GM19455 (cell line): ENCODE measurements around the gene ZNF678.
"Not testable (repeated sequence)": the region's sequence is repeated elsewhere in the genome, so short reads cannot be mapped to it uniquely, and the experiment has no call there.

Experiments
- ATAC-seq: cut with Tn5 transposase; IDR thresholded peaks from one replicate; pipeline ENCODE4 v1.9.1; 2021; ENCODE audit not compliant: unreplicated experiment

ZNF678 gene

GRCh38 chr1:227709451-227709850, 146.1 kb downstream of the ZNF678 start:
- no peak for ATAC-seq

GRCh38 chr1:227710474-227710873, 147.1 kb downstream of the ZNF678 start:
- ATAC-seq = not testable (repeated sequence)

GRCh38 chr1:227712648-227713047, 149.3 kb downstream of the ZNF678 start:
- no peak for ATAC-seq

- ATAC-seq = no peak
Measured at GRCh38 chr1:227718932-227719331, 155.6 kb downstream of the ZNF678 start.

- ATAC-seq = no peak
Measured at GRCh38 chr1:227723474-227723873, 160.1 kb downstream of the ZNF678 start.

GRCh38 chr1:227725046-227725445, 161.7 kb downstream of the ZNF678 start:
- ATAC-seq = no peak

GRCh38 chr1:227726318-227726717, 163.0 kb downstream of the ZNF678 start:
- no peak for ATAC-seq
